ENCODE measurements around the gene TRABD2B. TPM values are rescaled to one million over a fixed set of nuclear protein-coding genes. Genes with fewer than 3 reads are reported as not detected.

TRABD2B gene
- total and polyA plus RNA-seq, 2 experiments from 2014 or later, result 1.6 to 2.0 TPM

GRCh38 chr1:47772281-47772680 lies 224.9 kb downstream of the TRABD2B start:
- no peaks in the 10 kb centered on the region for H4K20me1 ChIP-seq (replicated peaks; ENCODE audit: insufficient read depth)
- no peaks in the 10 kb centered on the region; the same call in 1 of the 2 replicates for H3K4me1 ChIP-seq (ENCODE audit: insufficient read depth)
- H3K27me3 ChIP-seq (ENCODE audit: insufficient read depth), result no peaks in the 10 kb centered on the region
- TF ChIP-seq EZH2 (IDR thresholded peaks at IDR 0.05; ENCODE audit: low read depth, unreplicated experiment), result no peak
- no peak for TF ChIP-seq ZNF331 (CRISPR knock-in tag; IDR thresholded peaks at IDR 0.05; ENCODE audit: low read depth)
- no peak for TF ChIP-seq ZNF462 (CRISPR knock-in tag; IDR thresholded peaks at IDR 0.05)
- no peak for TF ChIP-seq EZH2phosphoT487 (IDR thresholded peaks at IDR 0.05; ENCODE audit: unreplicated experiment)
- no peak for TF ChIP-seq NANOG (IDR thresholded peaks at IDR 0.05; ENCODE audit: borderline replicate concordance)
- TF ChIP-seq ZNF114 (CRISPR knock-in tag; IDR thresholded peaks at IDR 0.05), result no peak
- TF ChIP-seq JUNB (IDR thresholded peaks at IDR 0.05; ENCODE audit: unreplicated experiment), result no peak
- no peak for TF ChIP-seq POLR2AphosphoS5 (IDR thresholded peaks at IDR 0.05; ENCODE audit: low read depth)
- no peak for TF ChIP-seq ETS1 (IDR thresholded peaks at IDR 0.05)
- TF ChIP-seq STAT1 (IDR thresholded peaks at IDR 0.05; ENCODE audit: unreplicated experiment), result no peak
- TF ChIP-seq REST (IDR thresholded peaks at IDR 0.05; ENCODE audit: unreplicated experiment), result no peak
- no peaks in the 10 kb centered on the region for H3K9me2 ChIP-seq (ENCODE audit: insufficient read depth)
- H3K79me2 ChIP-seq (replicated peaks; ENCODE audit: insufficient read depth), result no peaks in the 10 kb centered on the region
- H3K9me3 Mint-ChIP-seq, result no peaks in the 10 kb centered on the region; the same call in 2 of the 3 replicates
- H3K27me3 Mint-ChIP-seq (ENCODE audit: insufficient read depth, low read depth, poor library complexity), result peaks cover 2% of the 10 kb centered on the region
- H3K4me3 ChIP-seq, result no peak overlapping the region
- H3K4me1 Mint-ChIP-seq, result peaks cover 28% of the 10 kb centered on the region
- no peak overlapping the region for H3K4me3 Mint-ChIP-seq
- no peak overlapping the region for H2AFZ ChIP-seq
- no peak overlapping the region for H3K27ac ChIP-seq (ENCODE audit: low read depth)
- H3F3A ChIP-seq (replicated peaks; ENCODE audit: low read depth), result no peaks in the 10 kb centered on the region
- no peaks in the 10 kb centered on the region for H3K36me3 Mint-ChIP-seq (ENCODE audit: low read depth)
- H3K36me3 ChIP-seq (ENCODE audit: insufficient read depth), result no peaks in the 10 kb centered on the region
- no peak overlapping the region for H3K4me2 ChIP-seq
- no peak for ATAC-seq
- DNase-seq (ENCODE audit: low spot score), result no peak
- no peak overlapping the region for H3K27ac Mint-ChIP-seq
